ENCODE results near the gene WDR26.
"Not testable (repeated sequence)": the region's sequence is repeated elsewhere in the genome, so short reads cannot be mapped to it uniquely, and the experiment has no call there.

WDR26 gene

DNA sequence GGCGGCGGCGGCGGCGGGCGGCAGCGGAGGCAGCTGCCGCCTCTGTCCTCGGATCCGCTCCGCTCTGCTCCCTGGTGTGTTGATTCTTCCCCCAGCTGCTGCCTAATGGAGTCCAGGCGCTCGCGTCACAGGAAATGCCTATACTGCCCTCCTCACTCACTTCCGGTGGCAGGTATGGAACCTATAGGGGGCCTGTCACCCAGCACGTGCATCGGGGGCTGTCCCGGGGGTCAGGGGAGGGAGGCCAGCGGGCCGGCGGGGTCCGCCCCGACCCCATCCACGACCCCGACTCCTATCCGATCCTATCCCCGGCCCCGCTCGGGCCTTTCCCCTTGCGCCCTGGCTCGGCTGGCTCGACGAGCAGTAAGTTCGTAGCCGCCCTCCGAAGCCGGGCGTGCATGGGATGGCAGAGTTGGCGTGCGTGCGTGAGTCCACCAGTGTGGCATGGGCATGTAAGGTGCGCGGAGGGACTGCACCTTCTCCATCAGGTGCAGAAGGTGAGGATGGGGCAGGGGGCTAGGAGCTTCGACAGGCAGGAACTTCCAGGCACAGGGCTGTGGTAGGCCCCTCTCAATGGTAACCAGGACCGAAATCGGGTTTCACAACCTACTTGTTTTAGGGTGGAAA lies at the start of gene WDR26:
Gene WDR26 (minus strand): TSS at position 107 of the 627 bp plus-strand sequence.
- Histone ChIP-seq H3K79me2 (ENCODE audit: insufficient read depth, low read length) (peaks cover 63% of the 10 kb centered on the region), H3K4me3 (ENCODE audit: insufficient read depth, low read length, poor library complexity, severe bottlenecking) (peak within 1 kb of the TSS; percentile 81), H3K9me3 (ENCODE audit: insufficient read depth, low read length) (no peaks in the 10 kb centered on the region), H3K4me2 (ENCODE audit: low read depth, low read length, poor library complexity, severe bottlenecking) (peak within 1 kb of the TSS; percentile 77), H3F3A (ENCODE audit: insufficient read depth) (peaks cover 28% of the 10 kb centered on the region), H3K9me2 (replicated peaks; ENCODE audit: insufficient read depth, low read length) (no peaks in the 10 kb centered on the region), H2AFZ (ENCODE audit: low read depth, low read length, severe bottlenecking) (peak within 1 kb of the TSS; percentile 87), H3K27ac (ENCODE audit: low read depth, low read length) (peak within 1 kb of the TSS; percentile 48), H3K9ac (ENCODE audit: low read length) (peak within 1 kb of the TSS; percentile 90), H4K20me1 (ENCODE audit: low read depth, low read length) (peaks cover 12% of the 10 kb centered on the region), H3K36me3 (ENCODE audit: low read length) (peaks cover 9% of the 10 kb centered on the region; the same call in 1 of the 2 replicates), H3K27me3 (ENCODE audit: low read length) (no peaks in the 10 kb centered on the region)
- TF ChIP-seq EZH2phosphoT487 (conservative IDR thresholded peaks at IDR 0.05; ENCODE audit: low read length), result no peak
- TF ChIP-seq, protein P1, sequence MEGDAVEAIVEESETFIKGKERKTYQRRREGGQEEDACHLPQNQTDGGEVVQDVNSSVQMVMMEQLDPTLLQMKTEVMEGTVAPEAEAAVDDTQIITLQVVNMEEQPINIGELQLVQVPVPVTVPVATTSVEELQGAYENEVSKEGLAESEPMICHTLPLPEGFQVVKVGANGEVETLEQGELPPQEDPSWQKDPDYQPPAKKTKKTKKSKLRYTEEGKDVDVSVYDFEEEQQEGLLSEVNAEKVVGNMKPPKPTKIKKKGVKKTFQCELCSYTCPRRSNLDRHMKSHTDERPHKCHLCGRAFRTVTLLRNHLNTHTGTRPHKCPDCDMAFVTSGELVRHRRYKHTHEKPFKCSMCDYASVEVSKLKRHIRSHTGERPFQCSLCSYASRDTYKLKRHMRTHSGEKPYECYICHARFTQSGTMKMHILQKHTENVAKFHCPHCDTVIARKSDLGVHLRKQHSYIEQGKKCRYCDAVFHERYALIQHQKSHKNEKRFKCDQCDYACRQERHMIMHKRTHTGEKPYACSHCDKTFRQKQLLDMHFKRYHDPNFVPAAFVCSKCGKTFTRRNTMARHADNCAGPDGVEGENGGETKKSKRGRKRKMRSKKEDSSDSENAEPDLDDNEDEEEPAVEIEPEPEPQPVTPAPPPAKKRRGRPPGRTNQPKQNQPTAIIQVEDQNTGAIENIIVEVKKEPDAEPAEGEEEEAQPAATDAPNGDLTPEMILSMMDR (IDR thresholded peaks at IDR 0.05; ENCODE audit: insufficient read depth, low read length, poor library complexity, severe bottlenecking), result no peak

DNA sequence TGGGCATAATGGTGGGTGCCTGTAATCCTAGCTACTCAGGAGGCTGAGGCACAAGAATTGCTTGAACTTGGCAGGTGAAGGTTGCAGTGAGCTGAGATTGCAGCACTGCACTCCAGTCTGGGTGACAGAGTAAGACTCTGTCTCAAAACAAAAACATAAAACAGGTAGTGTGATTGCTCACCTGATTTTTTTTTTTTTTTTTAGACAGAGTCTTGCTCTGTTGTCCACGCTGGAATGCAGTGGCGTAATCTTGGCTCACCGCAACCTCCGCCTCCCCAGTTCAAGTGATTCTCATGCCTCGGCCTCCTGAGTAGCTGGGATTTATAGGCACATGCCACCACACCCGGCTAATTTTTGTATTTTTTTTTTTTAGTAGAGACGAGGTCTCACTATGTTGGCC lies 48.6 kb upstream of the WDR26 start:
- not testable (repeated sequence) for H3K4me3 ChIP-seq (ENCODE audit: insufficient read depth, low read length, poor library complexity, severe bottlenecking); H2AFZ ChIP-seq (ENCODE audit: low read depth, low read length, severe bottlenecking); H4K20me1 ChIP-seq (ENCODE audit: low read depth, low read length); H3K27me3 ChIP-seq (ENCODE audit: low read length); H3F3A ChIP-seq (ENCODE audit: insufficient read depth); H3K9ac ChIP-seq (ENCODE audit: low read length); H3K9me3 ChIP-seq (ENCODE audit: insufficient read depth, low read length); H3K9me2 ChIP-seq (replicated peaks; ENCODE audit: insufficient read depth, low read length); H3K4me2 ChIP-seq (ENCODE audit: low read depth, low read length, poor library complexity, severe bottlenecking); H3K27ac ChIP-seq (ENCODE audit: low read depth, low read length); H3K36me3 ChIP-seq (ENCODE audit: low read length); H3K79me2 ChIP-seq (ENCODE audit: insufficient read depth, low read length)

DNA sequence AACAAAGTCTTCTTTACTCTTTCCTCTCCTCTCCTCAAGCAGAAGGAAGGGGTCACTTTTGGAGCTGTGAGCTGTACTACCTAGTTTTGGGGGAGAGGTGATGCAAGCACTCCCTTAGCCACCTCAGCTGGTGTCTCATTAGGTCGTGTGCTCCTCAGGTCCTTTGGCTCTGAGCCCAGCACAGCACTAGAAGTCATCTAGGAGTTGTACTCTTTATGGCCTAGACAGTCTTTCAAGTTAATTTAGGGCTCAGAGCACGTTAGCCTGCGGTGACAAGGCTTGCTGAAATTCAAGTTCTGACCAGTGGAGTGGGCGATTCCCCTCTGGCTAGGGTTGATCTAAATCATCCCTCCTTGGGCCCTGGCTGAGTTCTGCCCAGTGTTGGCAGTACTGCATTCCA lies 48.0 kb upstream of the WDR26 start:
- Histone ChIP-seq H3K27me3 (ENCODE audit: low read length) (no peaks in the 10 kb centered on the region), H3K79me2 (ENCODE audit: insufficient read depth, low read length) (no peaks in the 10 kb centered on the region), H3K9me3 (ENCODE audit: insufficient read depth, low read length) (no peaks in the 10 kb centered on the region), H4K20me1 (ENCODE audit: low read depth, low read length) (no peaks in the 10 kb centered on the region), H3F3A (ENCODE audit: insufficient read depth) (no peaks in the 10 kb centered on the region), H2AFZ (ENCODE audit: low read depth, low read length, severe bottlenecking) (no peak overlapping the region), H3K27ac (ENCODE audit: low read depth, low read length) (no peak overlapping the region), H3K9me2 (replicated peaks; ENCODE audit: insufficient read depth, low read length) (no peaks in the 10 kb centered on the region), H3K4me3 (ENCODE audit: insufficient read depth, low read length, poor library complexity, severe bottlenecking) (no peak overlapping the region), H3K9ac (ENCODE audit: low read length) (no peak overlapping the region), H3K36me3 (ENCODE audit: low read length) (no peaks in the 10 kb centered on the region), H3K4me2 (ENCODE audit: low read depth, low read length, poor library complexity, severe bottlenecking) (no peak overlapping the region)
- TF ChIP-seq, protein P1 (IDR thresholded peaks at IDR 0.05; ENCODE audit: insufficient read depth, low read length, poor library complexity, severe bottlenecking), result no peak
- TF ChIP-seq EZH2phosphoT487 (conservative IDR thresholded peaks at IDR 0.05; ENCODE audit: low read length), result no peak

DNA sequence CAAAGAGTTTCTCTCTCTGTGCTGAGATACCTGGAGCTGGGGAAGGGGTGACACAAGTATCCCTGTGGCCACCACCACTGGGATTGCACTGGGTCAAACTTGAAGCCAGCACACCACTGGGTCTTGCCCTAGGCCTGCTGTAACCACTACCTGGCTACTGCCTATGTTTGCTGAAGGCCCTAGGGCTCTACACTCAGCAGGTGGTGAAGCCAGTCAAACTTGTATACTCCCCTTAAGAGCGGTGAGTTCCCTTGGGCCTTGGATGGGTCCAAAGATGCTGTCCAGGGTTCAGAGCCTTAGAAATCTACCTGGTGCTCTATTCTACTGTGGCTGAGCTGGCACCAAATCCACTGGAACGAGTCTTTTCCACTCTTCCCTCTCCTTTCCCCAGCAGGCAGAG lies 47.0 kb upstream of the WDR26 start:
- H3K27ac ChIP-seq (ENCODE audit: low read depth, low read length), result no peak overlapping the region
- H3F3A ChIP-seq (ENCODE audit: insufficient read depth), result no peaks in the 10 kb centered on the region
- no peaks in the 10 kb centered on the region for H4K20me1 ChIP-seq (ENCODE audit: low read depth, low read length)
- H3K4me3 ChIP-seq (ENCODE audit: insufficient read depth, low read length, poor library complexity, severe bottlenecking), result no peak overlapping the region
- no peak overlapping the region for H3K9ac ChIP-seq (ENCODE audit: low read length)
- no peaks in the 10 kb centered on the region for H3K36me3 ChIP-seq (ENCODE audit: low read length)
- H3K9me3 ChIP-seq (ENCODE audit: insufficient read depth, low read length), result no peaks in the 10 kb centered on the region
- H2AFZ ChIP-seq (ENCODE audit: low read depth, low read length, severe bottlenecking), result no peak overlapping the region
- H3K4me2 ChIP-seq (ENCODE audit: low read depth, low read length, poor library complexity, severe bottlenecking), result no peak overlapping the region
- H3K27me3 ChIP-seq (ENCODE audit: low read length), result no peaks in the 10 kb centered on the region
- H3K9me2 ChIP-seq (replicated peaks; ENCODE audit: insufficient read depth, low read length), result no peaks in the 10 kb centered on the region
- H3K79me2 ChIP-seq (ENCODE audit: insufficient read depth, low read length), result no peaks in the 10 kb centered on the region
- TF ChIP-seq EZH2phosphoT487 (conservative IDR thresholded peaks at IDR 0.05; ENCODE audit: low read length), result no peak
- TF ChIP-seq, protein P1 (IDR thresholded peaks at IDR 0.05; ENCODE audit: insufficient read depth, low read length, poor library complexity, severe bottlenecking), result no peak

DNA sequence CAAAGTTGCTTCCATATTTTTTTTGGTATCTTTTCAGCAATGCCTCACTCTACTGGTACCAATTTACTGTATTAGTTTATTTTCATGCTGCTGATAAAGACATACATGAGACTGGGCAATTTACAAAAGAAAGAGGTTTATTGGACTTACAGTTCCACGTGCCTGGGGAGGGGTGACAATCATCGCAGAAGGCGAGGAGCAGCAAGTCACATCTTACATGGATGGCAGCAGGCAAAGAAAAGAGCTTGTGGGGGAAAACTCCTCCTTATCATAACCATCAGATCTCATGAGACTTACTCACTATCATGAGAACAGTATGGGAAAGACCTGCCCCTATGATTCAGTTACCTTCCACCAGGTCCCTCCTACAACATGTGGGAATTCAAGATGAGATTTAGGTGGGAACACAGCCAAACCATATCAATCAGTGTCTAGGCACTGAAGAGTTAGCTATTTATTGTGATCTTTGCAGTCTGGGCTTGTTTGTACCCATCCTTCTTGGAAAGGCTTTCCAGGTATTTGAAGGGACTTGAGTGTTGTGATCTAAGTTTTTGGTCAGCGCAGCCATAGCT lies 46.4 kb upstream of the WDR26 start:
- H3K79me2 ChIP-seq (ENCODE audit: insufficient read depth, low read length); H3K27me3 ChIP-seq (ENCODE audit: low read length); H3K9ac ChIP-seq (ENCODE audit: low read length); H4K20me1 ChIP-seq (ENCODE audit: low read depth, low read length); H3K36me3 ChIP-seq (ENCODE audit: low read length); H3K9me3 ChIP-seq (ENCODE audit: insufficient read depth, low read length); H3K27ac ChIP-seq (ENCODE audit: low read depth, low read length); H2AFZ ChIP-seq (ENCODE audit: low read depth, low read length, severe bottlenecking); H3K4me3 ChIP-seq (ENCODE audit: insufficient read depth, low read length, poor library complexity, severe bottlenecking); H3F3A ChIP-seq (ENCODE audit: insufficient read depth); H3K9me2 ChIP-seq (replicated peaks; ENCODE audit: insufficient read depth, low read length); H3K4me2 ChIP-seq (ENCODE audit: low read depth, low read length, poor library complexity, severe bottlenecking): not testable (repeated sequence)
